H1 (cell line): ENCODE measurements around the gene R3HDM2. TPM values are rescaled to one million over a fixed set of nuclear protein-coding genes. Genes with fewer than 3 reads are reported as not detected.

Source experiments
- CTCF ChIA-PET: fragments of 300-600 bp; sonication (Branson Sonifier 250); formaldehyde crosslinking; loops from one replicate; lab custom pipeline; 2021; ENCODE audit not compliant: partially characterized antibody; lab: Charles Lee
- POLR2A ChIA-PET: fragments of 300-600 bp; sonication (Branson Sonifier 250); formaldehyde crosslinking; loops from one replicate; lab custom pipeline; 2021; ENCODE audit warnings: inconsistent platforms; ENCODE audit not compliant: partially characterized antibody; lab: Charles Lee
- DNase-seq, 2 experiments: peaks; one replicate each; pipeline versions ENCODE4 v3.0.0 to v3.0.0-alpha.2; 2010 to 2022; ENCODE audit warnings: low spot score in 2 of 2, low read depth in 1 of 2, mixed read lengths in 1 of 2
- FAIRE-seq: peaks from 2 replicates; lab custom pipeline; 2011; peaks lifted over from hg19 to GRCh38; lab: Jason Lieb, UNC
- H2AFZ ChIP-seq: 2 replicates; pipeline ENCODE4 v1.8.1; 2012; ENCODE audit warnings: low read length, inconsistent platforms
- H2AK5ac ChIP-seq: 2 replicates; pipeline ENCODE4 v1.6.1; 2013; ENCODE audit warnings: low read depth, low read length
- H2BK120ac ChIP-seq: replicated peaks from 2 replicates; pipeline ENCODE3; 2013; ENCODE audit warnings: low read depth, low read length, inconsistent platforms
- H2BK12ac ChIP-seq: 2 replicates; pipeline ENCODE4 v1.6.1; 2013; ENCODE audit warnings: low read depth, low read length
- H2BK15ac ChIP-seq: 2 replicates; pipeline ENCODE4 v1.6.1; 2013; ENCODE audit warnings: low read length
- H2BK20ac ChIP-seq: 2 replicates; pipeline ENCODE4 v1.6.1; 2013; ENCODE audit warnings: low read length
- H2BK5ac ChIP-seq: 2 replicates; pipeline ENCODE4 v1.6.1; 2013; ENCODE audit warnings: low read depth, low read length
- H3K14ac ChIP-seq: 2 replicates; pipeline ENCODE4 v1.6.1; 2013; ENCODE audit warnings: inconsistent platforms; ENCODE audit not compliant: insufficient read length
- H3K18ac ChIP-seq: 2 replicates; pipeline ENCODE4 v1.6.1; 2013; ENCODE audit warnings: low read length; ENCODE audit errors: extremely low read depth
- H3K23ac ChIP-seq: 2 replicates; pipeline ENCODE4 v1.6.1; 2013; ENCODE audit warnings: inconsistent platforms; ENCODE audit not compliant: insufficient read length
- H3K23me2 ChIP-seq: 2 replicates; pipeline ENCODE4 v1.6.1; 2013; ENCODE audit warnings: low read depth, low read length
- H3K27ac ChIP-seq: 2 replicates; pipeline ENCODE4 v1.6.1; 2011; ENCODE audit warnings: low read depth, low read length, inconsistent platforms
- H3K27me3 ChIP-seq, 4 experiments: replicated peaks in 1 of 4; 1 replicate in 1 of 4; 2 replicates in 3 of 4; pipeline versions ENCODE4 v1.6.1 to v1.8.1; 2011 to 2013; ENCODE audit warnings: low read length in 3 of 4, mild to moderate bottlenecking in 3 of 4, inconsistent platforms in 2 of 4, mixed read lengths in 2 of 4, moderate library complexity in 1 of 4; ENCODE audit not compliant: control insufficient read depth in 3 of 4, insufficient read depth in 3 of 4; ENCODE audit errors: extremely low read depth in 1 of 4
- H3K36me3 ChIP-seq, 4 experiments: 2 replicates each; pipeline versions ENCODE4 v1.6.1 to v1.8.1; 2011 to 2013; ENCODE audit warnings: mild to moderate bottlenecking in 4 of 4, low read length in 3 of 4, moderate library complexity in 2 of 4, control low read depth in 1 of 4, inconsistent platforms in 1 of 4; ENCODE audit not compliant: insufficient read depth in 4 of 4, control insufficient read depth in 2 of 4
- H3K4ac ChIP-seq: replicated peaks from 2 replicates; pipeline ENCODE3; 2013; ENCODE audit warnings: low read length, low read depth, mixed read lengths, inconsistent platforms; ENCODE audit not compliant: insufficient read length
- H3K4me1 ChIP-seq, 4 experiments: replicated peaks in 1 of 4; 1 replicate in 1 of 4; 2 replicates in 3 of 4; pipeline versions ENCODE4 v1.6.1 to v1.8.1; 2011 to 2013; ENCODE audit warnings: low read length in 3 of 4, inconsistent platforms in 2 of 4, mixed read lengths in 1 of 4; ENCODE audit not compliant: insufficient read depth in 4 of 4, control insufficient read depth in 3 of 4
- H3K4me2 ChIP-seq, 2 experiments: 2 replicates each; pipeline versions ENCODE4 v1.6.1 to v1.8.1; 2011 to 2013; ENCODE audit warnings: low read depth in 2 of 2, low read length in 2 of 2, control low read depth in 1 of 2, inconsistent platforms in 1 of 2, mild to moderate bottlenecking in 1 of 2; ENCODE audit not compliant: insufficient read depth in 1 of 2
- H3K4me3 ChIP-seq, 4 experiments: fragments of 200-600, 300-600 bp in 1 of 4; sonication (generic), shearing (Covaris generic), sonication (Bioruptor Twin) in 1 of 4; 2 replicates each; pipeline versions ENCODE4 v1.5.1 to v1.8.1; 2011 to 2016; ENCODE audit warnings: low read length in 4 of 4, low read depth in 3 of 4, control low read depth in 2 of 4, inconsistent platforms in 2 of 4, mild to moderate bottlenecking in 2 of 4, mixed read lengths in 1 of 4, moderate library complexity in 1 of 4; ENCODE audit not compliant: insufficient read depth in 2 of 4; ENCODE audit errors: extremely low read depth in 1 of 4
- H3K56ac ChIP-seq: replicated peaks from 2 replicates; pipeline ENCODE3; 2013; ENCODE audit warnings: low read depth, mild to moderate bottlenecking, mixed read lengths, low read length, inconsistent platforms; ENCODE audit not compliant: insufficient read length
- H3K79me1 ChIP-seq: 2 replicates; pipeline ENCODE4 v1.6.1; 2013; ENCODE audit warnings: low read depth, low read length, control low read depth
- H3K79me2 ChIP-seq, 2 experiments: 2 replicates each; pipeline versions ENCODE4 v1.6.1 to v1.8.1; 2012 to 2013; ENCODE audit warnings: low read length in 2 of 2, mild to moderate bottlenecking in 2 of 2, inconsistent platforms in 1 of 2; ENCODE audit not compliant: insufficient read depth in 2 of 2, control insufficient read depth in 1 of 2
- H3K9ac ChIP-seq, 4 experiments: replicated peaks in 1 of 4; 1 replicate in 1 of 4; 2 replicates in 3 of 4; pipeline versions ENCODE4 v1.6.1 to v1.8.1; 2011 to 2013; ENCODE audit warnings: low read depth in 3 of 4, low read length in 3 of 4, control low read depth in 2 of 4, mild to moderate bottlenecking in 2 of 4, moderate library complexity in 2 of 4, inconsistent platforms in 1 of 4; ENCODE audit errors: extremely low read depth in 1 of 4
- H3K9me3 ChIP-seq, 2 experiments: 2 replicates each; pipeline versions ENCODE4 v1.6.1 to v1.8.1; 2012 to 2013; ENCODE audit warnings: mild to moderate bottlenecking in 2 of 2, moderate library complexity in 2 of 2, control low read depth in 1 of 2, inconsistent platforms in 1 of 2, low read depth in 1 of 2, low read length in 1 of 2, mixed read lengths in 1 of 2; ENCODE audit not compliant: insufficient read depth in 2 of 2
- H4K20me1 ChIP-seq, 2 experiments: replicated peaks in 1 of 2; 2 replicates each; pipeline versions ENCODE3 to v1.8.1; 2011 to 2013; ENCODE audit warnings: inconsistent platforms in 2 of 2, low read length in 2 of 2, mild to moderate bottlenecking in 1 of 2; ENCODE audit not compliant: insufficient read depth in 2 of 2, control insufficient read depth in 1 of 2
- H4K5ac ChIP-seq: 2 replicates; pipeline ENCODE4 v1.6.1; 2013; ENCODE audit warnings: low read length, low read depth, mixed read lengths, inconsistent platforms; ENCODE audit not compliant: insufficient read length
- H4K8ac ChIP-seq: 2 replicates; pipeline ENCODE4 v1.8.0; 2013; ENCODE audit warnings: mild to moderate bottlenecking, moderate library complexity, low read length, inconsistent platforms; ENCODE audit not compliant: insufficient read depth; ENCODE audit errors: extremely low read depth
- H4K91ac ChIP-seq: replicated peaks from 2 replicates; pipeline ENCODE3; 2013; ENCODE audit warnings: low read length, mixed read lengths, inconsistent platforms; ENCODE audit not compliant: insufficient read length
- CHD2 ChIP-seq: IDR thresholded peaks from 2 replicates; pipeline ENCODE4 v1.6.1; 2012; ENCODE audit warnings: low read length, improper control_type of control experiment
- EGR1 ChIP-seq: IDR thresholded peaks from 2 replicates; pipeline ENCODE4 v1.6.1; 2011; ENCODE audit warnings: low read depth, low read length, borderline replicate concordance
- KDM4A ChIP-seq: IDR thresholded peaks from one replicate; pipeline ENCODE4 v1.7.1; 2012; ENCODE audit warnings: low read depth, mild to moderate bottlenecking, moderate library complexity, low read length, inconsistent platforms; ENCODE audit not compliant: severe bottlenecking
- MAFK ChIP-seq: IDR thresholded peaks from 2 replicates; pipeline ENCODE4 v1.6.1; 2012; ENCODE audit warnings: low read depth, mild to moderate bottlenecking, improper control_type of control experiment, low read length
- PHF8 ChIP-seq: fragments of 200-600 bp; sonication (generic); conservative IDR thresholded peaks from 2 replicates; pipeline ENCODE4 v1.7.1; 2012; ENCODE audit warnings: low read depth, mild to moderate bottlenecking, inconsistent platforms, low read length, moderate library complexity
- TAF7 ChIP-seq: optimal IDR thresholded peaks from 2 replicates; pipeline ENCODE3; 2011; ENCODE audit warnings: low read depth, mild to moderate bottlenecking, inconsistent platforms, low read length, moderate library complexity, borderline replicate concordance
- WGBS, 2 experiments: shearing (Covaris generic) in 1 of 2; methylation state at CpG; one replicate each; pipeline versions ENCODE4 v1.1.6 to v1.1.7; 2013 to 2015; ENCODE audit warnings: low lambda C conversion rate in 2 of 2, mixed read lengths in 2 of 2, inconsistent platforms in 1 of 2, low coverage in 1 of 2, missing lambda C conversion rate in 1 of 2; ENCODE audit not compliant: insufficient replicate concordance in 2 of 2, insufficient coverage in 1 of 2, insufficient read length in 1 of 2; ENCODE audit errors: extremely low coverage in 1 of 2, missing lambda C conversion rate in 1 of 2; 5-methylcytosine and 5-hydroxymethylcytosine counted together
- polyA plus RNA-seq, 7 experiments: library from polyadenylated mRNA; depleted of rRNA in 3 of 7; stranded (reverse) in 5 of 7; unstranded in 2 of 7; fragments of >200 nt in 5 of 7; fragments of 200-250 nt in 2 of 7; gene quantifications; 1 replicate in 5 of 7; 2 replicates in 1 of 7; 4 replicates in 1 of 7; pipeline versions ENCODE4 v1.2.1 to v1.2.3, GENCODE V29; 2011 to 2013; ENCODE audit warnings: missing spikeins in 2 of 7, mixed read lengths in 2 of 7
- total RNA-seq: library from RNA; stranded (reverse); fragmentation: NEBNext Ultra II Directional; extraction: Animal tissue kit (Norgen Biotek cat#: 25700); gene quantifications from 2 replicates; pipeline ENCODE4 v1.2.1, GENCODE V29; 2021

R3HDM2 gene
- total and polyA plus RNA-seq, 2 of the 8 experiments (the other 6 are each of a cell fraction or from before 2014, with no cell fraction given): 25.6 to 27.0 TPM

DNA sequence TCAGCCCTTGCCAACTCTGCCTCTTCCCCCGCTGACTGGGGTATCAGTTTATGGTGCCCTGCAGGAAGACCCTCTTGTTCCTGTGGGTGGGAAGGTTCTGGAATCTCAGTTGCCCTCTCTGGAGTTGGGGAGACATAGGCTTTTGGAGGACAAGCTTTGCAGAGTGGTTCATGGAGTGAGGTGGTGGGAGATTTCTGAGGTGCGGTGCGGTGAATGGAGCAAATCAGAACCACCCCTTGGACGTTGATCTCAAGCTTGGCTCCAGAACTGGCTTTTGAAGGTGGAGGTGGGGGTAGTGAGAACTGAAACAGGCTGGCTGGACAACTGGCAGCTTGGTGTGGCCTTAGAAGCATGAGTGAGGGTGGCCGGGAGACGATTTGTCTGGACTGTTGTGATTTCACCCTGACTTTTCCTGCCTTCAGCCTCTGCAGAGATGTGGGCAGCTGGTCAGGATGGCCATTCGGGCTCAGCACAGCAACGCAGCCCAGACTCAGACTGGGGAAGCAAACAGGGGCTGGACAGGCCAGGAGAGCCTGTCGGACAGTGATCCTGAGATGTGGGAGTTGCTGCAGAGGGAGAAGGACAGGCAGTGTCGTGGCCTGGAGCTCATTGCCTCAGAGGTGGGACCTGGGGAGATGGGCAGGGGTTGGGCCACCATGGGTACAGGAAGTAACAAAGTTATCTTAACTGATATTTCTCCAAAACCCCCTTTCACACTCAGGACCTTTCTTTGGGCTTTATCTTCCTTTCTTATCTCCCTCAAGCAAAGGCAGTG, 200.3 kb downstream of the R3HDM2 start:
- Histone ChIP-seq H2AK5ac (peak overlapping the region; percentile 68), H3K23ac (no peak overlapping the region), H3K36me3 (peaks cover 29 to 42% (median 35%) of the 10 kb centered on the region in 4 experiments), H2BK15ac (peak overlapping the region; percentile 75; the same call in 1 of the 2 replicates), H4K91ac (peak overlapping the region; percentile 58), H3K23me2 (peaks cover 14% of the 10 kb centered on the region), H2BK20ac (0 out of 2 replicates have a peak overlapping the region, but pooled peaks have one; percentile 61), H4K8ac (peak overlapping the region; percentile 98), H3K9ac (peak overlapping the region; percentile 90 to 99 (median 96)), H3K27me3 (peaks cover 4 to 30% (median 24%) of the 10 kb centered on the region in 4 experiments), H3K27ac (peak overlapping the region; percentile 85; the same call in 1 of the 2 replicates), H4K20me1 (peaks cover 16 to 30% of the 10 kb centered on the region in 2 experiments), H3K79me1 (peaks cover 11% of the 10 kb centered on the region), H2AFZ (no peak overlapping the region), H2BK120ac (no peak overlapping the region), H3K79me2 (peaks cover 6 to 15% of the 10 kb centered on the region in 2 experiments; a peak in 3 of 4 replicates), H3K4me1 (peaks cover 4 to 46% (median 24%) of the 10 kb centered on the region in 4 experiments), H3K4me3 (peak overlapping the region; percentile 69 to 93 (median 81)), H3K4me2 (peak overlapping the region; percentile 94 to 95), H2BK5ac (peak overlapping the region; percentile 96), H3K9me3 (no peaks in the 10 kb centered on the region), H3K56ac (peak overlapping the region; percentile 1), H3K14ac (no peak overlapping the region), H2BK12ac (peak overlapping the region; percentile 41), H3K4ac (peak overlapping the region; percentile 53), H3K18ac (peak overlapping the region; percentile 7), H4K5ac (peak overlapping the region; percentile 12)
- no peak for FAIRE-seq
- DNase-seq: no peak
- ChIA-PET POLR2A (interaction anchor here (0.6 to 23.7 kb wide), 29 partner anchors 1 to 1126 kb away, joined by 3 to 852 read pairs (median 7); partner anchors contain the start of genes GLI1, INHBE, LRP1 and NAB2), CTCF (interaction anchor here (0.6 to 27.9 kb wide), 8 partner anchors 7 to 548 kb away, joined by 3 to 726 read pairs (median 4); partner anchors contain the start of genes INHBE, NXPH4 and STAC3)
- 58% methylated on average over 10 of the region's 10 CpGs; no CpG with 5 or more reads in 1 of the 2 experiments for WGBS, 2 experiments
- TF ChIP-seq KDM4A: peak; percentile 2
- TF ChIP-seq CHD2: no peak
- no peak for TF ChIP-seq EGR1
- no peak for TF ChIP-seq PHF8
- no peak for TF ChIP-seq MAFK
- peak; percentile 7 for TF ChIP-seq TAF7
